HG02973 (cell line): ENCODE results near the gene ASGR2.

Experiments
- ATAC-seq: cut with Tn5 transposase; IDR thresholded peaks from one replicate; pipeline ENCODE4 v1.9.1; 2021; ENCODE audit warnings: moderate library complexity; ENCODE audit not compliant: unreplicated experiment

The ASGR2 gene

DNA sequence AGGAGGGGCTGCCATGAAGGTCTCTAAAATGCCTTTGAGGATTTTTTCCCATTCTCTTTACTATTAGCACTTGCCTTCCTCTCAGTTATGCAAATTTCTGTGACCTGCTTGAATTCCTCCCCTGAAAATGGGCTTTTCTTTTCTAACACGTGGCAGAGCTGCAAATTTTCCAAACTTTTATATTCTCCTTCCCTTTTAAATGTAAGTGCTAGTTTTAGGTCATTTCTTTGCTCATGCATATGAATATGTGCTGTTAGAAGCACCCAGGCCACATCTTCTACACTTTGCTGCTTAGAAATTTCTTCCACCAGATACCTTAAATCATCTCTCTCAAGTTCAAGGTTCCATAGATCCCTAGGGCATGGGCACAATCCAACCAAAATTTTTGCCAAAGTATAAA, 46.4 kb downstream of the ASGR2 start:
- ATAC-seq = no peak

GRCh38 chr17:7067198-7067597, 47.4 kb downstream of the ASGR2 start:
- no peak for ATAC-seq

DNA sequence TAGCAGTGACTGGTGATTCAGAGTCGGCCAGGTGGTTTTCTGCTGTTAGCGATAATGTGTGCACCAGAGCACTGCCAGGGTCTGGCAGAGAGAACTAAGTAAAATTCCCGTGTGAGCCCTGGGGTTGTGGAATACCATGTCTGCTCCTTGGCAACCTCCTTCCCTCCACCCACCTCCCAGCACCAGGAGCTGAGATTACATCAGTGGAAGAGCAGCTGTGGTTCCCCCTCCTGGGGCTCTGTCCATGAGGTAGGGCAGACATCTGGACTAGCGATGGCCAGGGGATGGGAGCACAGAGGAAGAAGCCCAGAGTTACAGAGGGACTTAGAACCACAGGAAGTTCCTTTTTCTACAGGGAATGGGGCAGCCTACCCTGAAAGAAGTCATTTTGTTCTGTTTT, 50.4 kb downstream of the ASGR2 start:
- ATAC-seq = no peak

DNA sequence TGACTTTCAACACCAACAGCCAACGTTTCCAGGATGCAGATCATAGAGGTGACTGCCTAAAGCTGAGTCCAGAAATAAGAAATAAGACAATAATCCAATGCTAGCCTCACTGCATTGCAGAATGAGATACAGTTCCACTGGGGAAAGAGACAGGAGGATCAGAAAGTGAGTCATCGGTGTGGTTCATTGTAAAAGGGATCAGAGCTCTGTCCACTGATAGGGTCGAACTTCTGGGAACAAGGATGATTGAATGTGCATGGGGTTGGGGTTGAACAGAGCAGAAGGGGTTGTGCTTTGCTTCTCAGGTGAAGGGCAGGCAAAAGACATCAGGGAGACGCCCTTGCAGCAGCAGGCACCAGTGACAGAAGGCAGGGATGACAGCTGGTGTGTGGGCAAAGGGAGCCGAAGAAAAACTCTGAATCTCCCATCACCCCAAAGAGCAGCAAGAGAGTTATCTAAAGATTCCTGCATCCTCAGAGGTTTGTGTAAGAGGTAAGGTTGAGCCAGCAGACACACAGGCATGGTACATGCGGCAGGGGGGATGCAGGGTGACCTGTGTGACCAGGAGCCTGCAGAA, 51.0 kb downstream of the ASGR2 start:
- no peak for ATAC-seq

- ATAC-seq = no peak
Observed at GRCh38 chr17:7060165-7060891, 54.3 kb downstream of the ASGR2 start.

DNA sequence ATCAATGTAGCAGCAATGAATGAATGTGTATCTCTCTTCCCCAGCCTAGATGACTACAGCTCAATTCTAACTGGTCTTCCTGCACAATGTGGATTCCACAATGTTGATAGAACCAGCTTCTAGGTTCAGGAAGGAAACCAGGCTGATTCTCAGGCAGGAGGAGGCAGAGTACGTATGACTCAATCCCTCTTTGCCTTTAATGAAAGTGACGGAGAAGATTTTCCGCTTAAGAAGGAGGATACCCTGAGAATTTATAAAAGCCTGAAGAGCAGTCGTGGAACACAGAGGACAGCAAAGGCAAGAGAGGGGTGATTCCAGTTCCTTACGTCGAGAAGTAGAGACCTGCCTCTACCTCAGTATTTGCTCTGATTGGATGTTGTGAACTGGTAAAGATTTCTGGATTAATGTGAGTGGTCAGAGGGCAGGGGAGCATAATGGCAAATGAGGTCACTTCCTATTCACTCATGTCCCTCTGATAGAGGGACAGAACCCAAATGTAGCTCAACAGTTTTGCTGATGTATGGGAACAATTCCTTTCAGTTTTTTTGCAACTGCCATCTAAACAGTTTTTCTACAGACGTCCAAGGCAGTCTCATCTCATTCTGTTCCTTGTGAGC, 55.7 kb downstream of the ASGR2 start:
- ATAC-seq = no peak

GRCh38 chr17:7056386-7056785, 58.2 kb downstream of the ASGR2 start:
- ATAC-seq = no peak
